Measurements from ENCODE around the gene EFNA2.

EFNA2 gene

GRCh38 chr19:1284293-1284978 lies 1.2 kb upstream of the EFNA2 start:
- no peak for DNase-seq (ENCODE audit: low spot score)

- DNase-seq (ENCODE audit: low spot score) = no peak
These were observed 515 bp upstream of the EFNA2 start for GRCh38 chr19:1284979-1285736.

GRCh38 chr19:1286487-1287353 lies 1.0 kb downstream of the EFNA2 start:
- no peak for DNase-seq (ENCODE audit: low spot score)

- no peak for DNase-seq (ENCODE audit: low spot score)
These were observed 1.9 kb downstream of the EFNA2 start for GRCh38 chr19:1287354-1288225.

- DNase-seq (ENCODE audit: low spot score) = no peak
These were observed 2.5 kb downstream of the EFNA2 start for GRCh38 chr19:1288226-1288612.

GRCh38 chr19:1288833-1289685 lies 3.4 kb downstream of the EFNA2 start:
- DNase-seq (ENCODE audit: low spot score) = no peak

- no peak for DNase-seq (ENCODE audit: low spot score)
These were observed 4.0 kb downstream of the EFNA2 start for GRCh38 chr19:1289686-1290025.

GRCh38 chr19:1290196-1290702 lies 4.6 kb downstream of the EFNA2 start:
- DNase-seq (ENCODE audit: low spot score) = no peak

- DNase-seq (ENCODE audit: low spot score) = no peak
These were observed 5.3 kb downstream of the EFNA2 start for GRCh38 chr19:1290703-1291651.

- DNase-seq (ENCODE audit: low spot score) = no peak
These were observed 6.2 kb downstream of the EFNA2 start for GRCh38 chr19:1291761-1292418.

- no peak for DNase-seq (ENCODE audit: low spot score)
These were observed 6.9 kb downstream of the EFNA2 start for GRCh38 chr19:1292419-1293151.

GRCh38 chr19:1293782-1294604 lies 8.3 kb downstream of the EFNA2 start:
- no peak for DNase-seq (ENCODE audit: low spot score)

- DNase-seq (ENCODE audit: low spot score) = no peak
These were observed 9.0 kb downstream of the EFNA2 start for GRCh38 chr19:1294688-1295087.

- no peak for DNase-seq (ENCODE audit: low spot score)
These were observed 9.7 kb downstream of the EFNA2 start for GRCh38 chr19:1295169-1296012.

GRCh38 chr19:1296078-1296477 lies 10.4 kb downstream of the EFNA2 start:
- DNase-seq (ENCODE audit: low spot score) = no peak

GRCh38 chr19:1296575-1297271 lies 11.1 kb downstream of the EFNA2 start:
- DNase-seq (ENCODE audit: low spot score) = no peak
